GM19463 (cell line): Measurements from ENCODE around the gene IL12RB1.
A peak's percentile ranks its signal among the peaks of the same experiment; 100 is the strongest.
"Not testable (repeated sequence)": the region's sequence is repeated elsewhere in the genome, so short reads cannot be mapped to it uniquely, and the experiment has no call there.

Experiments
- ATAC-seq: cut with Tn5 transposase; IDR thresholded peaks from one replicate; pipeline ENCODE4 v1.9.1; 2021; ENCODE audit warnings: mild to moderate bottlenecking, moderate library complexity; ENCODE audit not compliant: unreplicated experiment

Gene IL12RB1

DNA sequence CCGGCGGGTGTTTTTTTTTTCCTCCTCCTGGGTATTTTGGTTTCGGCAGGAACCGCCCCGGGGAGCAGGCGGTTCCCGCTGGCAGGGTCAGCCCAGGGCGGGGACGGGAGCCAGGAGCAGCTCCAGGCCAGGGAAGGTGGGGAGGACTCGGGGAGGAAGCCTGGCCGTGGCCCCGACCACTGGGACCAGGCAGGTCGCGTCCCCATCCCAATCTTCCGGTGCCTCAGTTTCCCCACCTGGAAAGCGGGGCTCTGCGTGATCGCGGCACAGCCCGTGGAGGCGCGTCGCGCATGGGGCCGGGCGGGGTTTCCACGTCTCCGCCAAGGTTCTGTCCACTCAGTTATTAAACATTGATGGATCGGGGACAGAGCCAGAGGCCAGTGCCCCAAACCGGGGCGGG is 34.8 kb downstream of the IL12RB1 start:
- no peak for ATAC-seq

DNA sequence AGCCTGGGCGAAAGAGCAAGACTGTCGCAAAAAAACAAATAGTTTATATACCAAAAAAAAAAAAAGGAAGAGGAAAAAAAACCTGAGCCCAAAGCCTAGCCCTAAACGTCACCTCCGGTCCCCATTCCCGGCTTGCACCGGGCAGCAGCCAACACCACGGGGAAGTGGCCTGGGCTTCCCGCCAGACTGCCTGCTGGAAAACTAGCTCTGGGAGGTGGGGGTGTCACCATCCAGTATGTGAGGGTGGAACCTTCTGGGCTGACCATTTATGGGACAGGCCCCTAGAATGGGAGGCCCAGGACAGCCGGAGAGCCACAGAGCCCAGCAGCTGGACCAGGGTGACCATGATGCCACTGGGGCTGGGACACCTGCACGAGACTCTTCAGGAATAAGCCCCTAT is 37.3 kb downstream of the IL12RB1 start:
- ATAC-seq, result no peak

DNA sequence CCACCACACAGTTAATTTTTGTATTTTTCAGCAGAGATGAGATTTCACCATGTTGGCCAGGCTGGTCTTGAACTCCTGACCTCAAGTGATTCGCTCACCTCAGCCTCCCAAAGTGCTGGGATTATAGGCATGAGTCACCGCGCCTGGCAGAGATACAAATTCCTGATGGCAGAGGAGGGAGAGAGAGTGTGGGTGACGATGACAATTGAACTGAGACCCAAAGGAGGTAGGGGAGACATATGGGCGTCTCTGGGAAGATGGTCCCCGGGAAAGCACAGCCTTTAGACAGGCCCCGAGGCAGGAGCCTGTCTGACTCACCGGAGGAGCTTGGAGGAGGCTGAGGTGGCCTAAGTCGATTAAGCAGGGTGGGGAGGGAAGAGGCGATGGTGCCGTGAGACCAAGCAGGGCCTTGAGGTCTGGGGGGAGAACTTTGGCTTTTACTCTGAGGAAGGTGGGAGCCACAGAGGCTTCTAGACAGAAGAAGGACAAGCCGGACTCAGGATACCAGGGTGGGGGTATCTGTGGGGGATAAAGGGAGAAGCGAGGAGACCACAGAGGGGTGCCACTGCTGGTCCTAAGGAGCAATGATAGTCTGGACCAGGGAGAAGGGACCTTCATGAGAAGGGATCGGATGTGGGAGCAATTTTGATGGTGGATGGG is 40.5 kb downstream of the IL12RB1 start:
- no peak for ATAC-seq

DNA sequence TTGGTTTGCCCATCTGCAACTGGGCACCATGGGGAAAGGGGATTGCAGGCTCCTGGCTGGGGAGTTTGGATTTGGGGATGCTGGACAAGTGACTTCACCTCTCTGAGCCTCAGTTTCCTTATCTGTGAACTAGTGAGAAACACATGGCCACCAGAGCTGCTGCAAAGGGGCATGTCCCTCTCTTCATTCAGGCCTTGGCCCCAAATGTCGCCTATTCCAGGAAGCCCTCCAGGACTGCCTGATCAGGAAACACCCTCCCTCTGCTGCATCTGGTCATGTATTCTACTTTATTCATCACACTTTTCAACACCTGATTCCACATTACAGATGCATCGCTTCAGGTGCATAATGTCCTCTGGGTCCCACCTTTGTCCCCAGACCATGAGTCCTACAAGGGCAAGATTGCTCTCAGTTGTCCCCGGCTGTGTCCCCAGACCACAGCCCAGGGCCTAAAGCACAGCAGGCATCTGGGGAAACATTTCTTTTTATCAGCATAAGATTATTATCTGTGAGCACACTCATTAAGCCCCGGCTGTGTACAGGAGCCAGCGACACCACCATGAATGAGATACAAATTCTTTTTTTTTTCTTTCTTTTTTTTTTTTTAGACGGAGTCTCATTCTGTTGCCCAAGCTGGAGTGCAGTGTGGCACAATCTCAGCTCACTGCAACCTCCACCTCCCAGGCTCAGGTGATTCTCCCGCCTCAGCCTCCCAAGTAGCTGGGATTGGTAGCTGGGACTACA is 41.3 kb downstream of the IL12RB1 start:
- ATAC-seq, result no peak

DNA sequence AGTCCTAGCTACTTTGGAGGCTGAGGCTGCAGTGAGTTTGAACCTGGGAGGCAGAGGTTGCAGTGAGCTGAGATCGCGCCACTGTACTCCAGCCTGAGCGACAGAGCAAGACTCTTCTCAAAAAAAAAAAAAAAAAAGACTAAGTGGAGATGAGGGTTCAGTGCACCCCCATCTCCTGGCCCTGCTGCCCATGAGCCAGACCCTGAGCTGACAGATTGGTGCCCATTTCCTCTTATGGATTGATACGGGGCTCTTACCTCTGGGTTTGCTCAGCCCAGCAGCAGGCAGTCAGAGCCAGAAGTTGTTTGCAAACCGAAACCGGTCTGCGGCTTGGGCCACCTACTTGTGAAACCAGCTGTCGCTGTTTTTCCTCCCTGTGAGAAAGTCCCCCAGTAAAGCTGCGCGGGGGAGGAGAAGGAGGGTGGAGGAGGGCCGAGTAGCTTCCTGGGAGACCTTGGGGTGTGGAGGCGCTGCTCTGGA is 41.9 kb downstream of the IL12RB1 start:
- peak; percentile 96 for ATAC-seq

DNA sequence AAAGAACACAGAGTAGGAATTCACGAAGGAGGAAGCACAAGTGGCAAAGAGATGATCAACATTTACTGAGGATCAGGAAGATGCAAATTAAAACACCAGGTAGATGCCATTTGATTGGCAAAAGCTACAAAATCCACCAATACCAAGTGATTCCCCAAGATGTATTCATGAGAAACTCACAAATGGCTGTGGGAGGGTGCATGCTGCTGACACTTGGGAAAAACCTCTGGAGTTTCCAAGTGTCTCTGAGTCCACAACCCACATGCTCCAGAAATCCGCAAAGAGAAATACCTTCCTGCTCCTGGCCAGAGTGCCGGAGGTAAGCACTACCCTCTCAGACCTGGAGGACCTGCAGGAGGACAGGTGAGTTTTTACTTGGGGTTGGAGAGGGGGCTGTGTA is 43.1 kb downstream of the IL12RB1 start:
- ATAC-seq, result no peak

DNA sequence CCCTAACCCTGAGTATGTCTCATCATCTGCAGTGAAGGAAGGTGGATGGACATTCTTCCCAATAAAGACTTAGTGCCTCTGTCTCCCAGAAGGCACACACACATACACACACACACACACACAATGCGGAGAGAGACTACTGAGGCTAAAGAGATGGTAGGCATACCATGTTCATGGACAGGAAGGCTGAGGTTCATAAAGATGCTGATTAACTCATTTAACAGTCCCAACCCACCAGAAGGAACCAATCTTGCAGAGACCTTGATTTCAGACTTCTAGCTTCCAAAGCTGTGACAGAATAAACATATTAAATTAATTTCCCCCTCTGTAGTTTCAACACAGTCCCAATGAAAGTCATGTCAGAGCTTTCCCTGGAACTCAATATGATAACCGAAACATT is 45.7 kb downstream of the IL12RB1 start:
- no peak for ATAC-seq

DNA sequence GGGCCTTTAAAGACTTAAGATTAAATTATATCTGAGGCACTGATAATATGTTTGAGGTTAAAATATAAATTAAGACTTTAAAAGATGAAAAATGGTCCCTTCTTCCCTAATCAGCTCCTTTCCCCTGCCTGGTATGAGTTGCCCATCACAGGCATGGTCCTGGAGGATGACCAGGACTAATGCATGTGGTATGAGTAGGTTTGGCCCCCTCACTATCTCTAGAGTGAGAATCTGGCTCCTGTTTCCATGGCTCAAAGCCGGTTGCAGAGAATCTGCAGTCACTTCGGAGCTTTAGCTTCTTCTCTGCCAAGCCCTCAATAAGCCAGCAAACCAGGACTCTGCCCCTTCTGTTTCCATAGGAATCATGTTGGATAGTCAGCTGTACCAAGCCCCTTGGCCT is 54.6 kb downstream of the IL12RB1 start:
- ATAC-seq, result not testable (repeated sequence)

DNA sequence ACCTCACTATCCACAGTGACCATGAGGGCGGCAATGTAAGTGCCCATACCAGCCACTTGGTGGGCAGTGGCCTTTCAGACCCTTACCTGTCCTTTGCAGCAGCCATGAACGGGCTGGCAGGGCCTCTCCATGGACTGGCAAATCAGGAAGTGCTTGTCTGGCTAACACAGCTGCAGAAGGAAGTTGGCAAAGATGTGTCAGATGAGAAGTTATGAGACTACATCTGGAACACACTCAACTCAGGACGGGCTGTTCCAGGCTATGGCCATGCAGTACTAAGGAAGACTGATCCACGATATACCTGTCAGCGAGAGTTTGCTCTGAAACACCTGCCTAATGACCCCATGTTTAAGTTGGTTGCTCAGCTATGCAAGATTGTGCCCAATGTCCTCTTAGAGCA is 55.3 kb downstream of the IL12RB1 start:
- ATAC-seq, result not testable (repeated sequence)

DNA sequence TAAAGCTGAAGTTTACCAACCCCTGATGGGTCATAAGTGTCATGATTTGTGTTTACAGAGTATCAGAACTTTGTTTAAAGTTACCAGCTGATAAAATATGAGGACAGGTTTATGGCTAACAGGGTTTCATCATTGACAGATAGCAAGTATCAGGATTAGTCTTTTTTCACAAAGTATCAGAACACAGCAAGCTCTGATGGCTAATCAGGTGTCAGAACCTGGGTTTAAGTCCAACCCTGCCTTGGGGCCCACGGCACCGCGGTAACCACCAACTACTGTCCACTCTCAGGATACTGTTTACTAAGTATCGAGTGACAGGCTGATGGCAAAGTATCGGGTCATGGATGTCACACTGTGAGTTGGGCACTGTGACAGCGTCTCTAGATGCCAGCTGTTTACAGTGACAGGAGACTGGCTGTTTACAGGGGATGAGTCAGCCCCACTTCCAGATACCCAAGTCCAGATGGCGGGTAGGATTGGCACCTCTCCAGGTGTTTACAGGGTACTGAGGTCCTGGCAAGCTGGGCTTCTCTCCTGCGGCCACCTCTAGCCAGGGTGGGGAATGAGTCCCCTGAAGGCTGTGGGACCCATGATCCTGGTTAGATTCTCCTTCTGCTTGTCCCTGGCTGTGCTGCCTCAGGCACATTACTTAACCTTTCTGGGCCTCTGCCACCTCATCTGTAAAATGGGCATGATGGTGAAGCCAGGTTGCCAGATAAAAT is 57.0 kb downstream of the IL12RB1 start:
- ATAC-seq, result no peak

DNA sequence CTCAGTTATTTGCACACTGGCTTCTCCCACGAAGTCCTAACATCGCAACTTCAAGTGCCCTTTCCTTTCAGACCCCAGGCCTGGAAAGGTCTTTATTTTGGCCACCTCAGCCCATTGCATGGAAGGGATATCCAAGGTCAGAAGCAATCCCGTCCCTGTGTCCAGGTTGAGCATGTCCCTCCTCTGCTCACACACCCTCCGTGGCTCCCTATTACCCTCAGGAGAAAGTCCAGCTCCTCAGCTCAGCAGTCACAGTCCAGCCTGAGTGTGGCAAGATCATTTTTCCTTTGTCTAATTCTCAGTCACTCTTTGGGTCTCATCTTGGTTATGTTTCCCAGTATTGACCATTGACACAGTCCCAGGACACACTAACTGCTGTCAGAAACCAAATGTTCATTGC is 59.6 kb downstream of the IL12RB1 start:
- no peak for ATAC-seq

DNA sequence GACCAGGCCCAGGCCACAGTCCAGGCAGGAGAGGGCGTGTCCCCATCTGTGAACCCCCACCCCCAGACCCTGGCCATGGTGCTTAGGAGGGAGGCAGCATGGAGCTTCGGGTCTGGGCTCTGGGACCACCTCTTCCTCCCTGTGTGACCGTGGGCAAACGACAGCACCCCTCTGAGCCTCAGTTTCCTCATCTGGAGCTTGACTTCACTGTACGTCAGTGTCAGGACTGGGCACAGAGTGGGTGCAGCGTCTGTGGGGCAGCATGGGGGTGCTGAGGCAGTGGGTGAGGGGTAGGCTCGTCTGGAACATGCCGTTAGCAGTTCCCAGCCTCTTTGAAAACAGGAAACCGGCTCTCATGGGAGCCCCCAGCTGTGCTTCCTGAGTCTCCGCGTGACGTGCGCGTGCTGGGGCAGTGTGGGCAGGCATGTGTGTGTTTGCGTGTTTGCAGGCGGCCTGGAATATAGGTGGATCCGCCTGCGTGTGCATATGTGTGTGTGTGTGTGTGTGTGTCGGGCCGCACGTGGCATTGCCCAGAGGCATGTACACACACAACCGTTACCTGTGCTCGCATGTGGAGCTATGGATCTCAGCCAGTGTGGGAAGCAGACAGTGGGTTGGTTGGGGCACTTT is 63.0 kb downstream of the IL12RB1 start:
- no peak for ATAC-seq

DNA sequence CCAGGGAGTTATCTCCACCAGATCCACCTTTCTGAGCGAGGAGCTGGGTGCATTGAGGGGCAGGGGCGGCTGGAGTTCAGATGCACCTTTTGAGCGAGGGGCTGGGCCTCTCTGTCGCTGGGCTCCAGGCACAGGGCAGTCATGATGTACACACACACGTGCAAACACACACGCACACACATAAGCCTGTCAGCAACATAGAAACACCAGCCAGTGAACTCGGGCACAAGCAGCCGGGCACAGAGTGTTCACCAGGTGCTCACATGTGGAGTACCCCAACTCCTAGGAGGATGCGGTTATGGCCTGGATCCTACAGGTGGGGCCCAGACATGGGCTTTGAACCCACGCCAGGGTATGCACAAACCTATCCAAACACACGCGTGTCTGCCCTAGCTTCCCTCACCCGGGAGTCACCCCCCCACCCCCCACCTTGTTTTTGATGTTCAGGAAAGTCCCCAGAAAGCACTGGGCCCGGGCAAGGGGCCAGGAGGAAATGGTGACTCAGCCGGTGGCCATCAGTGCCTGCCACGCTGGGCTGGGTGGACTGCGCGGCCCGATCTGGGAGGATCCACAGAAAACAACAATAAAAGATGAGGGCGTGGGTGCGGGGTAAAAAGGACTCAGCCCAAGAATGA is 65.5 kb downstream of the IL12RB1 start:
- no peak for ATAC-seq

DNA sequence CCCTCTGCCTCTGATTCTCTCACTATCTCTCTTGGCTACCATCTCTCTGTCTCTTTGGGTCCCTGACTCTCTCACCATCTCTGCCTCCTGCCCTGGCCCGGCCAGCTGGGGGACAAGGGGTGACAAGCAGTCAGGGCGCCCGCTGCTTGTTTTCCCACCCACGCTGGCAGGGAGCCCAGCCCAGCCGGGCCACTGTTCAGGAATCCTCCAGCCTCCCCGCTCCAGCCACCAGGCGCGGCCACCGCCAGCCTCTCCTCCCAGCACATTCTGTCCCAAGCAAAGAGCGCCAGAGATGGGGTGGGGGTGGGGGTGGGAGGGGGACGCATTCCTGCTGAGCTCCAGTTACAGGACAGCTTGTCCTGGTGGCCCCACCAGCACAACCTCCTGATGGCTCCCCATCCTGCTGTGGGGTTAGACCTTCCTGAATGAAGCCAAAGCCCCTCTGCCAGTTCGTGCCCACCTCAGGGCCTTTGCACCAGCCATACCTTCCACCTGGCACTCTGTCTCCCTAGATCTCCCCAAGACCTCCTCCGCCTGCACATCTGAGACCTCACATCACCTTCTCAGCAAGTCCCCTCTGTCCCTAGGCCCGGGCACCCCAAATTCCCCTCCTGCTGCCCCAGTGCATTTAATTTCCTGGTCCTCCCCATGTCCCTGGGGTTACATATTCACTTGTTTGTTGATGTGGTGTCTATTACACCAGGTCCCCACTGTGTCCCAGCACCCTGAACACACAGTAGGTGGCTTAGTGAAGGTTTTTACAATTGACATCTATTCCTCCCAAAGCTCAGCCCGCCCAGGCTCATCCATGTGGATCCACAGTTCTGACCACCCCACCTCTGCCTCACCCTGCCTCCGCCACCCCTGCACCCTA is 66.3 kb downstream of the IL12RB1 start:
- no peak for ATAC-seq

DNA sequence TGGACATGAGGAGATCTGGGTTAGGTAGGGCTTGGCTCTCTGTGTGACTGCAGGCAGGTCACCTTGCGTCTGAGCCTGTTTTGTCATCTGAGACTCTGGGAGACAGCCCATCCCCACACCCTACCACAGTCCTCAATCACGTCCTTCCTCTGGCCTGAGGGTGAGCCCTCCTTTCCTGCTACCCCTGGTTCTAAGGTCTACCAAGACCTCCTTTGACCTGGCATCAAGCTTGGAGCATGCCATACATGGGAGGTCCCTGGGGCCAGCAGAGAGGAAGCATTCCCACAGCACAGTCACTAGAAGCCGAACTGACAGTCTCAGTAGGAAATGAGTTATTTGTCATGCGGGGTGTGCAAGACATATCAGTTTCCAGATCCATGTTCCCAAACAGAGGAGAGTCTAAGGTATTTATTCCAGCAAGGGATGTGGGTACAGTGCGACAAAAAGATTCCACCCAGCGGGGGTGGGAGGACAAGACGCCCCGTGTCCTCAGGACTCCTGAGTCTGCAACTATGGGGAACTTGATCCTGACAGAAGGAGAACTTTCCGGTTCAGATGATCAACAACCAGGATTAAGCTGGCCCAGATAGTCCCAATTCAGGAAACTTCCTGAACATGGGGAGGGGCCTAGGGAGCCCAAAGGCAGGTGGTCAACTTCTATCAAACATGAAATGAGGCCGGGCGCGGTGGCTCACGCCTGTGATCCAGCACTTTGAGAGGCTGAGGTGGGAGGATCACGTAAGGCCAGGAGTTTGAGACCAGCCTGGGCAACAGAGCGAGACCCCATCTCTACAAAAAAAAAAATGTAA is 69.3 kb downstream of the IL12RB1 start:
- ATAC-seq, result no peak

DNA sequence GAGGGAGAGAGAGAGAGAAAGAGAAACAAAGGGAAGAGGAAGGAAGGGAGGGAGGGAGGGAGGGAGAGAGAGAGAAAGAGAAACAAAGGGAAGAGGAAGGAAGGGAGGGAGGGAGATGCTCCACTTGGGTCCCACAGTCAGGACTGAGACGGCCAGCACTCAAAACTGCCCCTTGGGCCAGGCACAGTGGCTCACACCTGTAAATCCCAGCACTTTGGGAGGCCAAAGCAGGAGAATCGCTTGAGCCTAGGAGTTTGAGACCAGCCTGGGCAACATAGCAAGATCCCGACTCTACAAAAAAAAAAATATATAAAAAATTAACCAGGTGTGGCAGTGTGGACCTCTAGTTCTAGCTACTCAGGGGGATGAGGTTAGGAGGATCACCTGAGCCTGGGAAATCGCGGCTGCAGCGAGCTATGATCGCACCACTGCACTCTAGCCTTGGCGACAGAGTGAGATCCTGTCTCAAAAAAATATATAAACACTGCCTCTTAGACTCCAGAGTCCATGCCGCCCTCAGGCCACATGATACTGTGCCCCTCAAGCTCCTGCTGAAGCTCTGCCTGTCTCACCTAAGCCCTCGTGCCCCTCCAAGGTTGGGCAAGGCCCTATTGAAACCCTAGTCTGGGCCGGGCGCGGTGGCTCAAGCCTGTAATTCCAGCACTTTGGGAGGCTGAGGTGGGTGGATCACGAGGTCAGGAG is 70.4 kb downstream of the IL12RB1 start:
- ATAC-seq, result no peak

DNA sequence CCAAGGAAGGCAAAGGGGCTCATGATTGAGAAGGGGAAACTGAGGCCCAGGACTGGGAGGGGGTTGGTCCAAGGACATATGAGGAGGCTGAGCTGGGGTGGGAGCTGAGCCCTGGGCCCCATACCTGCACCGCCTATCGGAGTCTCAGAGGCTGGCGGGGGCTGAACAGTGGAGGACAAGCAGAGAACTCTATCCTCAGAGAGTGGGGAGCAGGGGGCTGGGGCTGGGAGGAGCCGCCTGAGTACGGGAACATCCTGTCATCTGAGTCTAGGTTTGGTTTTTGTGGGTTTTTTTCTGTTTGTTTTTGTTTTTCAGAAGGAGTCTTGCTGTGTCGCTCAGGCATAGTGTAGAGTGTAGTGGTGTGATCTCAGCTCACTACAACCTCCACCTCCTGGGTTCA is 72.5 kb downstream of the IL12RB1 start:
- ATAC-seq, result no peak
